Muscle of back (tissue), 11 donors: ENCODE data around the gene CAMK2B. TPM values are rescaled to one million over a fixed set of nuclear protein-coding genes. Genes with fewer than 3 reads are reported as not detected.

Experiments used
- DNase-seq, 3 donors: peaks; one replicate each; pipeline versions ENCODE4 v3.0.0 to v3.0.0-alpha.2; 2013
- polyA plus RNA-seq, 10 donors: library from polyadenylated mRNA; unstranded; fragments of 120-200 nt; gene quantifications; one replicate each; pipeline ENCODE4 v1.2.1, GENCODE V29; 2013; ENCODE audit not compliant: insufficient read length in 10 of 10

Gene CAMK2B
- polyA plus RNA-seq, 10 donors: 4.0 to 19.0 (median 12.2) TPM

- DNase-seq: no peak
Observed at GRCh38 chr7:44232396-44232795, 93.0 kb downstream of the CAMK2B start.

- no peak for DNase-seq
Observed at GRCh38 chr7:44231088-44231487, 94.3 kb downstream of the CAMK2B start.

DNA sequence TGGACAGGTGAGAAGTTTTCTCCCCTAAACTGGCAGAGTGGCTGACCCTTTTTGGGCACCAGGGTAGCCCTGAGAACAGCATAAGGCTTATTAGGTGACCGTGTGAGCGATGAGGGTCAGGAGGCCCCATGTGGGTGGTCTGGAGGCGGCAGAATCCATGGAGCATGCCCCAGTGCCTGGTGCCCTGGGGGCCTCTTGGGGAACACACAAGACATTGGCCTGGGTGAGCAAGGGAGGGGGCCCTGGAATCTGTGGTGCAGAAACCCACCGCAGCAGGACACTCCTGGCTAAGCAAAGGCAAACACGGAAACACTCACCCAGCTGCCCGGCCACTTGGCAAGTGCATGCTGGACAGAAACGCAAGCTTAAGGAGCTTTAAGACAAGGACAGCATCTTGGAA lies 95.1 kb downstream of the CAMK2B start:
- DNase-seq: no peak

GRCh38 chr7:44229546-44230105 lies 95.8 kb downstream of the CAMK2B start:
- DNase-seq: no peak

- no peak for DNase-seq
Observed at GRCh38 chr7:44228571-44229350, 96.6 kb downstream of the CAMK2B start.

DNA sequence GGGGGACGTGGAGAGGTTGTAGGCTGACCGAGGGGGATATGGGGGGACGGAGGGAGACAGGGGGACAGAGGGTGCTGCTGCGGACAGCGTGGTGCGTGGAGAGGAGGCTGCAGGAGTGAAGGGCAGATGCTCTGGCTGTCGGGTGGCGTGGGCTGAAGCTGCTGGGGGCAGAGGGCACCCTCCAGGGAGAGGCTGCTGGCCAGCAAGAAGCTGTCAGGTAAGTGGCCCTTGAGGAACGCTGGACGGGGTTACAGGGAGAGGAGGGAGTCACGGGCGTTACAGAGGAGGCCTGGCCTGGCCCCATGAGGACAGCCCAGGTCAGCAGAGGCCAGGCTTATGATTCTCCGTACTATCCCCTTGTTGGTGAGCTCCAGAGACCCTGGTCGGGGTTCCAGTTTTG lies 97.5 kb downstream of the CAMK2B start:
- no peak for DNase-seq

DNA sequence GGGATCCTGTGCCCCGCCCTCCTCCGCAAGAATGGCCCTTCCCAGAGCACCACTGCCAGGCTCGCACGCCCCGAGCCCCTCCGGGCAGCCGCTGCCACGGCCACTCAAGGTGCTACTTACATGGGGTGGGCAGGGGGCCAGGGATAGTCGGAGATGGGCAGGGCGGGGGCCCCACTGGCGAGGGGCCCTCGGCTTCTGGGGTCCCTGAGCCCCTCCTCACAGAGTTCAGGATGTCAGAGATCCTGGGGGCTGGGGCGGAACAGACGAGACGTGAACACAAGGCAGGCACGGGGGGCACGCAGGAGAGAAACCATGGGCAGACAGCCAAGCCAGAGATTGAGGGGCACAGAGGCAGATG lies 99.0 kb downstream of the CAMK2B start:
- no peak for DNase-seq

- DNase-seq: peak; percentile 22 to 59 (median 40)
Observed at GRCh38 chr7:44225566-44226395, 99.6 kb downstream of the CAMK2B start.

- DNase-seq: no peak
Observed at GRCh38 chr7:44224974-44225565, 100.3 kb downstream of the CAMK2B start.

DNA sequence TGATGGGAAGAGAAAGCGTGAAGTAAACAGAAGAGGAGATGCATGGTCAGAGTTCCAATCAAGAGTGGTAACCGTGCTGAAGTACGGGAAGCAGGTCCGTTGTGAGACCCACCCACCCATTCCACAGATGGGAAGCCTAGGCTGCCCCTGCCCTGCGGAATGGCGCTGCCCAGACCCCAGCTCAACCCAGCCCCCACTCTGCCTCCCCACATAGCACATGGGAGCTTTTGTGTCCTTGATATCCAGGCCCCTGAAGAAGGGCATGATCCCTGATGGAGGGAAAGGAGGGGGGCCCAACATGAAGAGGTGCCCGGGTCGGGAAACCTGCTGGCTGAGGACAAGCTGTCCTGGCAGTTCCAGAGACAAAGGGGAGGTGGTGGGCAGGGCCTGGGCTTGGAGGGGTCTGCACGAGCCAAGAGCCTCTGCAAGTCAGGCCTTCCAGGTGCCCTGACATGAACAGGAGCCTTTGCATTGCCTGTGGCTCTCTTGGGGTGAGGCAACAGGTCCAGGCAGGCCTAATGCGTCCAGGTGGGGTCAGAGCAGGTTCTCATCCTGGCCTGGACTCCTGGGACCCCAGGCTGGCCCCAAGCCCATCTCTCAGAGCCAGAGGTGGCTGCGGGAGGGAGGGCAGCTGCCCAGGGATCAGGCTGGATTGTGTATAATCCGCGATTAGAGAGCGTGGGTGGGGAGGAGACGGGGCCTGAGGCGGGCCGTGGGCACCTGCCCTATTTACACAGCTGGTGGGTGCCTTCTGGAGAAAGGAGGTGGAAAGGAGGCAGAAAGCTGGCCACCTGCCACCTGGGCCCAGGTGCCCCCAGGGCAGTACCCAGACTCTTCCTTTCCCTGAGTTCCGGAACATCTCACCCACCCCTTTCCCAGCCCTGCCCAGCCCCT lies 101.1 kb downstream of the CAMK2B start:
- no peak for DNase-seq

GRCh38 chr7:44223362-44224079 lies 101.9 kb downstream of the CAMK2B start:
- no peak for DNase-seq

DNA sequence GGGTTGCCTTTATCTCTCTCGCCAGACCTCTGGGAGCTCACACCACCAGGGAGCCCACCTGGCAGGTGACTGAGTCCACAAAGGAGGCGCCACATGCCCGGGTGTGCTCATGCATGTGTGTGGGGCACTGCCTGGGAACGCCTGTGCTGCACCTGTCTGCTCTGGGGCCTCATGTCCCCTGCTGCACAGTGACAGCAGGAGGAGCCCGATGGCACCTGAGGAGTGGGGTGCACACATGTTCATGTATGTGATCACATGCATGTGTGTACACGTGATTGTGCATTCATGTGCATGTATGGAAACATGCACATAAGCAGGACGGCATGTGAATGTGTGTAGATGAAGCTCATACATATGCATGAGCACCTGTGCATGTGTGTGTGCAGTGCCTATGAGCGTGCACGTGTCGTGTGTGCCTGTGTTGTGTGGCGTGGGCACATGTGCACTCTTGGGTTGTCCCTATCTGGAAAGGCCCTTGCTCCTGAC lies 102.6 kb downstream of the CAMK2B start:
- no peak for DNase-seq

- no peak for DNase-seq
Observed at GRCh38 chr7:44222074-44222473, 103.3 kb downstream of the CAMK2B start.

GRCh38 chr7:44221231-44221791 lies 104.1 kb downstream of the CAMK2B start:
- DNase-seq: no peak

DNA sequence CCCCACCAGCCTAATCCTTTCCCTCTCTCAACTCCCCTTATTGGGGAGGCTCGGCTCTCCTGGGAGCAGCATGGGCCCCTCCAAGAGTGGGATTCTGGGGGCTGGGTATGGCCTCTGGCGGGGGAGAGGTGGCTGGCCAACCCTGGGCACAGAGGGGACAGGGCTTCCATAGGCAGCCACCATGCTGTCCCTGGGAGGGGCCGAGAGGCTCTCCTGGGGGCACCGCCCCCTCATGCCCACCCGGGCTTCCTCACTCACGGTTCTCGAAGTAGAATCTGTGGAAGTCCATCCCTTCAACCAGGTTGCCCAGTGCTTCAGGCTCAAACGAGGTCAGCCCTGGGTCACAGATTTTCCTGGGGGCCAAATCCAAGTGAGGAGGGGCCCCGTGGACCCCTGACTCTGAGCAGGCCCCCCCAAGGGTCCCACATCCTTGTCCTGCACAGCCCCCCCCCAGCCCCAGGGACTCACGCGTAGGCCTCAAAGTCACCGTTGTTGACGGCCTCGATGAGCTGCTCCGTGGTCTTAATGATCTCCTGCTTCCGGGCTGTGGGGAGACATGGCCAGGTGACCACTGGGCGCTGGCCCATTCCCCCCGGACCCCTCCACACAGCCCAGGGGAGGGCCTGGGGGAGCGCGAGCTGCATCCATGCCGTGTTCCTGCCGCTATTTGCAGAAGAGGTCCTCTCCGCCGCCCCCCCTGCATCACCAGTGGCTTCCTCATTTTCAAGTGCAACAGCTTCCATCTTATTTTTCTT lies 104.9 kb downstream of the CAMK2B start:
- no peak for DNase-seq

DNA sequence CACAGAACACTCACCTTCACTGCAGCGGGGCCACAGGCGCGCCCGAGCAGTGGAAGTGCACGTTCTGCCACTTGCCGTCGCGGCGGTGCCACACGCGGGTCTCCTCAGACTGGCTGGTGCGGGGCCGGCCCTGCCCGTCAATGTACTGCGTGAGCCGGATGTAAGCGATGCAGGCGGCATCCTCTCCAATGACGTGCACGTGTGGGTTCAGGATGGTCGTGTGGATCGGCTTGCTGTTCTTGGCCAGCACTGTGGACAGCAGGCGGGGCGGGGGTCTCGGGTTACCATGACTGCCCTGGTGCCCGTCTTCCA lies 105.4 kb downstream of the CAMK2B start:
- no peak for DNase-seq

GRCh38 chr7:44219371-44220045 lies 105.9 kb downstream of the CAMK2B start:
- DNase-seq: no peak

DNA sequence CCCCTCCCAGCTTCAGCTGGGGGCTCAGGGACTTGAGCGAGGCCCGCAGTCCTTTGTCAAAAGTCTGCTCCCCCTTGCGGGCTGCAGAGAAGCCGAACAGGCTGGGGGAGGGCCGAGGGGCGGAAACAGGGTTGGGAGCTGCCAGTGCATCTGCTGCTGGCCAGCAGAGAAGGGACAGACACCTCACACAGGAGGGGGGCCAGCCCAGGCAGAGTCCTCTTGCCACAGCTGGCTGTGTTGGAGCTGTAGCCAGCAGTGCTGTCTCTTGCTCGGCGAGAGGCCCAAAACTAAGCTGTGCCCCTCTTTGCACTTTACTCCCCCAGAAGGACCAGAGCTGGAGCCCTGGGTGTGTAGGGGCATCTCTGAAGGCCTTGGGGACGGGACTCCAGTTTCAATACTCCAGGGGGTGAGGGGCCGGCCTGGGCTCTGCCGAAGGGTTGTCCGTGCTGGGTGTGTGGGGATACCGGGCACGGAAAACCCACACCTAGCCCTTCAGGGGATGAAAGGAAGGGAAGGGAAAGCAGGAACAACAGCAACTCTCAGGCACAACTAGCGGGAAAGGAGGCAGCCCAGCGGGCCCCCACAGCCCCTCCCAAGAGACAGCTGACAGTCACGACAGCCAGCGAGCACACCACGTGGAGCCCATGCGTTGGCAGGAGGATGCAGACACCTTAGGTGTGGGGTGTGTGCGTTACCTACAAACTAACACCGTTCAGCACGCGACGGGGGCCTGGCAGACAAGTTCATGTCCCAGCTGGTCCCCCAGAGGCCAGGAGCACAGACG lies 106.8 kb downstream of the CAMK2B start:
- peak in 1 of 3 donors; percentile 80 for DNase-seq
